ENCODE data around the gene LY6G5C. TPM values are rescaled to one million over a fixed set of nuclear protein-coding genes. Genes with fewer than 3 reads are reported as not detected.

LY6G5C gene
- total and polyA plus RNA-seq, 7 donors = 0.75 to 3.2 (median 2.1) TPM

DNA sequence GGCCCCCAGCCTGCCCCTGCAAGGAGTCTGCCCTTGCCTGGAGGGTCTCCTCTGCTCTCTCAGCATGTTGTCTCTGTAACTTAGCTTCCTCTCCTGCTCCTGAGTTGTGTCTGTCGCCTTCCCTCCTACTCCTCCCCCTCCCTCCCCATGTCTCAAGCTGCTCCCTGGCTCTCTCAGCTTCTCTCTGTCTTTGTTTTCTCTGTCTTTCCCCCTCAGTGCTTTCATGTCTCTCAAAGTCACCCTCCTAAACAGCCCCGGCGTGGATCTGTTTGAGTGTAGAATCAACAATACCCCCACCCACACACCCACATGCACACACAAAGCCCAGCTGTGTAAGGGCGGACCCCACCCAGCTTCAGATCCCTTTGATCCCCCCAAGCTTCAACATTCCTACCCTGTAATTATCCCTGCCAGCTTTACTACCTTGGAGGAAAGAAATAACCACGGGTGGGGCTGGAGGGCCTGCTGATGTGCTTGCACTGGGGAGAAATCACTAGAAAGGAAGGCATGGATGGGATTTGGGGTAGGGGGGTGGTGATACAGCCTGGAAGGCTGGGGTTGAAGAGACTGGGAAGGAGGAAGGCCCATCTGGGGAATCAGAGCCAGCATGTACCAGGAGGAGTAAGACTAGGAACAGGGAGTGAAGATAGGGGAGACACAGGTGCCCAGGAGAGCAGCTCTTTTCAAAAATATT is 33.3 kb upstream of the LY6G5C start:
- no peak for ATAC-seq
- intact Hi-C loops (cut with DNase I) = no loop called here
- H3K9me3 ChIP-seq = no peaks in the 10 kb centered on the region
- DNase-seq = no peak
- no peaks in the 10 kb centered on the region for H3K36me3 ChIP-seq (ENCODE audit: insufficient read depth in 1 of 2, low read depth in 1 of 2)
- H3K4me3 ChIP-seq = no peak overlapping the region
- TF ChIP-seq CTCF (IDR thresholded peaks at IDR 0.05) = no peak
- no peaks in the 10 kb centered on the region for H3K4me1 ChIP-seq
- 64 to 73% (median 65%) methylated on average over 5 of the region's 5 CpGs for WGBS, 3 donors
- H3K27me3 ChIP-seq (ENCODE audit: insufficient read depth in 3 of 3, low read length in 2 of 3) = no peaks in the 10 kb centered on the region
- no peak overlapping the region for H3K27ac ChIP-seq

DNA sequence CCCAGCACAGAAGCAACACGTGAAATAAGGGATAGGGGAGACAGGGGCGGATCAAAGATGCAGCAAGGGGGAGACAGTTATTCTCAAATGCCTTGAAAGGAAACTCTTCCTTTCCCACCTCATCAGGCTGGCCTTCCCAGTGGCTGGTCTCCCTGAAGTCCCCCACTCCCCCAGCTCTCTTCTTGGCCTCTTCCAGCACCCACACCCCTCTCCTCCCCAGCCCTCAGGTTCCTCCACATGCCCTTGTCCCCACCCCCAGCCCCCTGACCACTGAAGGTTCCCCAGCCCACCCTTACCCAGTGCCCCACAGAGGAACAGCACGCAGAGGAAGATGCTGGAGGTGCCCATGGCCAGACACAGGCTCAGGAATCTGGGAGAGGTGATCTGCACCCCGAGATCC is 32.6 kb upstream of the LY6G5C start:
- H3K9me3 ChIP-seq = no peaks in the 10 kb centered on the region
- no peaks in the 10 kb centered on the region for H3K36me3 ChIP-seq (ENCODE audit: insufficient read depth in 1 of 2, low read depth in 1 of 2)
- intact Hi-C loops (cut with DNase I) = no loop called here
- DNase-seq = no peak
- H3K27me3 ChIP-seq (ENCODE audit: insufficient read depth in 3 of 3, low read length in 2 of 3) = no peaks in the 10 kb centered on the region
- TF ChIP-seq CTCF (IDR thresholded peaks at IDR 0.05) = no peak
- WGBS, 3 donors = 76 to 87% (median 81%) methylated on average over 4 of the region's 4 CpGs
- no peaks in the 10 kb centered on the region for H3K4me1 ChIP-seq
- H3K4me3 ChIP-seq = no peak overlapping the region
- no peak overlapping the region for H3K27ac ChIP-seq
- ATAC-seq = no peak

DNA sequence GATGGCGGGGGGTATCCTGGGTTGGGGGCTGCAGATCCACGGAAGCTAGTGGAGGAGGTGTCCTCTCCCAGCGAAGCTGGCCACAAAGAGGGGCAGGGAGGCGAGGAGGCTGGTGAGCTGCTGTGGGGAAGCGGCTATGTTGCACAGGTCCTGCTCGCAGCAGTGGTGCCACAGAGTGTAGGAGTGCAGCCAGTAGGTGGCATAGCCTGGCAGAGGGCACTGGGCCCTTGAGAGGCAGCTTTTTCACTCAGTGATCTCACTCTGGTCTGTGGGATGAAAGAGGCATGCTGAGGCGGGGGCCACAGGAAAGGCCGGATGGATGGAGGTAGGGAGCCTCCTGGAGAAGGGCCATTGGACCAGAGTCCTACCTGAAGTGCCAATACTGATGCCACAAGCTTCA is 31.4 kb upstream of the LY6G5C start:
- no peak for ATAC-seq
- DNase-seq = no peak
- H3K9me3 ChIP-seq = no peaks in the 10 kb centered on the region
- TF ChIP-seq CTCF (IDR thresholded peaks at IDR 0.05) = no peak
- no peak overlapping the region for H3K4me3 ChIP-seq
- no peak overlapping the region for H3K27ac ChIP-seq
- H3K27me3 ChIP-seq (ENCODE audit: insufficient read depth in 3 of 3, low read length in 2 of 3) = no peaks in the 10 kb centered on the region
- intact Hi-C loops (cut with DNase I) = no loop called here
- WGBS, 3 donors = 85 to 90% (median 86%) methylated on average over 8 of the region's 8 CpGs
- no peaks in the 10 kb centered on the region for H3K4me1 ChIP-seq
- H3K36me3 ChIP-seq (ENCODE audit: insufficient read depth in 1 of 2, low read depth in 1 of 2) = no peaks in the 10 kb centered on the region

- no peak for TF ChIP-seq CTCF (IDR thresholded peaks at IDR 0.05)
- intact Hi-C loops (cut with DNase I) = no loop called here
- H3K36me3 ChIP-seq (ENCODE audit: insufficient read depth in 1 of 2, low read depth in 1 of 2) = no peaks in the 10 kb centered on the region
- H3K9me3 ChIP-seq = no peaks in the 10 kb centered on the region
- no peaks in the 10 kb centered on the region for H3K4me1 ChIP-seq
- no peaks in the 10 kb centered on the region for H3K27me3 ChIP-seq (ENCODE audit: insufficient read depth in 3 of 3, low read length in 2 of 3)
- ATAC-seq (peak in 1 of 4 donors; percentile 32), DNase-seq (no peak)
- no peak overlapping the region for H3K4me3 ChIP-seq
- H3K27ac ChIP-seq = no peak overlapping the region
- WGBS, 3 donors = 68 to 74% (median 73%) methylated on average over 8 of the region's 8 CpGs
Observed at GRCh38 chr6:31711233-31711632, 30.4 kb upstream of the LY6G5C start.

Data from psoas muscle (tissue), 8 donors.